ELF-1 (cell line): ENCODE results near the gene TAF4.

Source experiments
- DNase-seq: peaks from one replicate; pipeline ENCODE4 v3.0.0-alpha.2; 2016; ENCODE audit warnings: low read depth, low spot score

Gene TAF4

DNA sequence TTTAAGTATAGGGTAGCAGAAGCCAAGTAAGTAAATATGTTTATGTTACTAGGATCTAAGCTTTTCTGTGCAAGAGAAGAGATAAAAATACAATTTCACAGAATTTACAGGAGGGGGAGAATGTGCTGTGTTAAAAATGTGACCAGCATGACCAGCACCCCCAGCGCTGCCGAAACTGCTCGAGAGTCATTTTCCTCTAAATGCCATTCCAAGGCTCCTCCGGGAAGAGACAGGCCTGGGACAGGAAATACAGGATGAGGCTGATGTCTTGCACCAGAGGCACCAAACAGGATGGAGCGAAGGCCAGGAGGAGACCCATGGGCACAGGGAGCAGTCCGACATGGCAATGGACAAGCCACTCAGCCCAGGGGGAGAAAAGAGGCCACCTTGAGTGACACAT is 21.1 kb downstream of the TAF4 start:
- peak; percentile 18 for DNase-seq

DNA sequence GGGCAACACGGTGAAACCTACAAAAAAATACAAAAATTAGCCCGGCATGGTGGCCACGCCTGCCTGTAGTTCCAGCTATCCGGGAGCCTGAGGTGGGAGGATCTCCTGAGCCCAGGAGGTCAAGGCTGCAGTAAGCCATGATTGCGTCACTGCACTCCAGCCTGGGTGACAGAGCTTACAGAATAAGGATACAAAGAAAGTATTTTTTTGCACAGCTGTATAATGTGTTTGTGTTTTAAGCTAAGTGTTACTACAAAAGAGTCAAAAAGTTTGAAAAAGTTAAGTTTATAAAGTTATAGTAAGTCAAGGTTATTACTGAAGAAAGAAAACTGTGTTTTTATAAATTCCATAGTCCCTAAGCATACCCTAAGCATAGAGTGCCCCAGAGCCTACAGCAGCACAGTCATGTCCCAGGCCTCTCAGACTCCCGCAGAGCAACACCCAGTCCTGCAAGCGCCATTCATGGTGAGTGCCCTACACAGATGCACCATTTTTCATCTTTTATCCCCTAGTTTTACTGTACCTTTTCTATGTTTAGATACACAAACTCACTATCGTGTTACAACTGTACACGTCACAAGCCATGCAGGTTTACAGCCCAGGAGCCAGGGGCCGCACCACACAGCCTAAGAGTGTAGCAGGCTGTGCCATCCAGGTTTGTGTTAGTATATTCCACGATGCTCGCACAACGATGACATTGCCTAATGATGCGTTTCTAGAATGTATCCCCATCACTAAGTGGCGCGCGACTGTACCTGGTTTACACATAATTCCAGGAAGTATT is 22.4 kb downstream of the TAF4 start:
- DNase-seq = no peak

DNA sequence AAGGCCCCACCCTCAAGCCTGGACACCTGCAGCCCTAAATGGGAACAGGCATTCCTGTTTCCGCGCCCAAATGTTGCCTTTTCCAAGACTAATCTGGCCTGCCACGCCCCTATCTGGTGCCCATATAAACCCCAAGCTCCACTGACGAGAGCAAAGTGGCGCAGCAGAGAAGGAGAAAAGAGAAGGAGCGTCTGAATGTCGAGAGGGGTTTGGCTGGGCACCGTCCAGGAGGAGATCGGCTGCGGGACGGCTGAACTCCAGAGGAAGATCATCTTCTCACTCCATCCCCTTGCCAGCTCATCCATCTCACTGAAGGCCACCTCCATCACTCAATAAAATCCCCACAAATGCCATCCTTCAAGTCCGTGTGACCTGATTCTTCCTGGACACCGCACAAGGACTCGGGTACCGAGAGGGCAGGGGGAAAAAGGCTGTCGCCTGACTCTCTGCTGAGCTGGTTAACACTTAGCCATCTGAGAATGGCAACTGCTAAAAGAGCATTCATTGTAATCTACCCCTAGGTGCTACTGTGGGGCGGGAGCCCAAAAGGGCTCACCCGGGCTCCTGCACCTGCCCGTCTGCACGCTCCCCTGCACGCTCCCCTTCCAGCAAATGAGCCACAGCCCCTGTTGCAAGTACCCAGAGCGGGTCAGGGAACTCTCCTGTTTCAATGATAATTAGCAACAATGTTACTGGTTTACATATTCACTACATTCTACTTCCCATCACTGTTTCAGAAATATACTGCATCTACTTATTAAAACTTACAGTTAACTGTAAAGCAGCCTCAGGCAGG is 23.5 kb downstream of the TAF4 start:
- DNase-seq = no peak

DNA sequence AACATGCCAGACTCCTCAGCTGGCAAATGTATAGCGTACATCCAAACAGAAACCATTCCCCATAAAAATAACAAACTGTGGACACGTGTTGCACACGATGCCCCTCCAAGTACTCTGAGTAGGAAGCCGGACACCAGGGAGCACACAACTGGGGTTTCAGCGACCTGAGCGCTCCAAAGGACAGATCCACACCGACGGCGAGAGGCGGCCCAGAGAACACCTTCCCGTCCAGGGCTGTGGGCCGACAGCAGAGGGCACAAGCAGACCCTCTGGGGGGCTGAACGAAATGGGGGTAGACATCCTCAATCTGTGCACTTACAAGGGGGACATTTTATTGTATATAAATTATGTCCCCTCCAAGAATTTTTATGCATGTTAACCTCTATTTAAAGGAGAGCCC is 24.7 kb downstream of the TAF4 start:
- DNase-seq = no peak

DNA sequence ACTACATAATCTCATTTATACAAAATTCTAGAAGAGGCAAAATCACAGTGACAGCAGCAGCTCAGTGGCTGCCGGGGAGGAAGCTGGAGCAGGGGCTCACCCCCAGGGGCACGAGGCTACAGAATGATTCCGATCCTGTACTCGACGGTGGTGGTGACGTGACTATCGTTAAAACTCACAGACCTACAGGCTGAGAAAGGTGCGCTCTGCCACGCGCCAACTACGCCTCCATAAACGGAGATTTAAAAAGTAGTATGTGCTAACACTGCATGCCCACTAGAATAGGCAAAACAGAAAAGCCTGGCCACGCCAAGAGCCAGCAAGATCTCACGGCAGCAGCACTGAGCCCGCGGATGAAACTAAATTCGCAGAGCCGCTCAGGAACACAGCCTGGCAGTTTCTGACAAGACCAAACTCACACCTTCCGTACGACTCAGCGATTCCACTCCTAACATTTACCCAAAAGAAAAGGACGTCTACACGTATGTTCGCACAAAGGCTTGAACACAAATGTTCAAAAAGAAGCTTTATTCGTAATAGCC is 25.2 kb downstream of the TAF4 start:
- no peak for DNase-seq

DNA sequence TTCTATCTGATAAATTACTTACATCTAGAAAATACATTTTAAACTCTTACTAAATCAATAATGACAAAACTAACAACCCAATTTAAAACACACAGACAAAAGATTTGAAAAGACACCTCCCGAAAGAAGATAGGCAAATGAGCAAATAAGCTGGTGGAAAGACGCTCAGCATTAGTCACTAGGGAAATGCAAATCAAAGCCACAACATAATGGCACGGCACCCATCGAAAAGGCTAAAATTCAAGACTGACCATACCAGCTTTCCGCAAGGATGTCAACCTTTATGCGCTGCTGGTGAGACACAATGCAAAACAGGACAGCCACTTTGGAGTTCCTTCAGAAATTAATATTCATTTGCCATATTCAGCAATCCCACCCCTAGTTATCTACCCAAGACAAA is 25.9 kb downstream of the TAF4 start:
- no peak for DNase-seq

DNA sequence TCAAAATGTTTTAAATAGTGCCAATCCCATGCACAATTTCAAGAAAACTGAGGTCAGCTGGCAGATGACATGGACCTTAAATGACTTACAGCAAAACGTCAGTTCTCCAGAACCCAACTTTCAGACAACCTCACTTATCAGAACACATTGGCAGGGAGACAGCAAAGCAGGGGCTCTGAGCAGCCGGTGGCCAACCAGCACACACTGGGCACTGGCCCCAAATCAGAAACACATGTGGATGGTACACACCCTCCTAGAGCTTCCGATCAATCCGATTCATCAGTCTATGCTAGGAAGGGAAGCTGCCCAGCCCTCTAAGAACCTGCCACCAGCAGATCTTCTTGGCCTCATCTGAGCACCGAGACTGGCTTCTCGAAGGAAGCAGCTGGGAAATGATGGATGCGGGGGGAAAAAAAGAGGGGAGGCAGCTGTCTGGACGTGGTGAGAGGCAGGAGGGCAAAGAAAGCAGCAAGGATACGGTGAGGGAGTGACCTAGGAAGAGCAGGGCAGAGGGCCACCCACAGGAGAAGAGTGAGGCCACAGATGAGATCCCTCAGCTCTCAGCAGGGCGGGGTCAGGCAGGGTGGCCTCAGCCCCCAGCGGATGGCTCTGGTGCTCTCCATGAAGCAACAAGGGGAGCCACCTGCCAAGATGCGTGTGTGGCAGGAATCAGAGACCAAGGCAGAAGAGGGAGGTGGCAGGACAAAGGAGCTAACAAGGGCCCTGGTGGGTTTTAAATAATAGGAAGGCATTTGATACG is 32.9 kb downstream of the TAF4 start:
- DNase-seq = no peak

DNA sequence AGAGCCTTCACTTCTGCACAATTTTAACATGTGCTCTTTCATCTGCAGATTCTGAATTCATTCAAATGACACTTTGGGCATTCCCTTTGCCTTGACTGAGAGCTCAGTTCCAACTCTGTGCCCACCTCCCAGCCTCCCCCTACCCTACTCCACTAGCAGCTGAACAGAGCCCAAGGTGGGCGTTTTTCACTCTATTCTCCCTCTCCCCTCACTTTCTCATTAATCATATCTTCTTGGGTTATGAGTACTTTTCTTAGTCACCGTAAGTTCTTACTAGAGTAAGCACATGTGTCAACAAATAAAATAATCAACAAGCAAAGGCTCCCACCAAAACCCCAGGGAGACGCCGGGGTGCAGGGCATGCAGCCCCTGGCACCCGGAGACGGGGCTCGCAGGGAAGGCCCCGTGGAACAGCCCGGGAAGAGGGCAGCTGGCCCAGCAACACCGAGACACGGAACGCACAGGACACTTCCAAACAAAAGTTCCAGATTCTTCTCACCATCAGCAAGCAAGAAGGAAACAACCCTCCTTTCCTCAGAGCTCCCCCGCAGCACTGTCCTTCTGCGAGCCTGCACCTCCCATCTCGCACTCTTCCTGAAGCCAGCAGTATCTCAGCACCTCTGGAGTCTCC is 34.1 kb downstream of the TAF4 start:
- DNase-seq = no peak

DNA sequence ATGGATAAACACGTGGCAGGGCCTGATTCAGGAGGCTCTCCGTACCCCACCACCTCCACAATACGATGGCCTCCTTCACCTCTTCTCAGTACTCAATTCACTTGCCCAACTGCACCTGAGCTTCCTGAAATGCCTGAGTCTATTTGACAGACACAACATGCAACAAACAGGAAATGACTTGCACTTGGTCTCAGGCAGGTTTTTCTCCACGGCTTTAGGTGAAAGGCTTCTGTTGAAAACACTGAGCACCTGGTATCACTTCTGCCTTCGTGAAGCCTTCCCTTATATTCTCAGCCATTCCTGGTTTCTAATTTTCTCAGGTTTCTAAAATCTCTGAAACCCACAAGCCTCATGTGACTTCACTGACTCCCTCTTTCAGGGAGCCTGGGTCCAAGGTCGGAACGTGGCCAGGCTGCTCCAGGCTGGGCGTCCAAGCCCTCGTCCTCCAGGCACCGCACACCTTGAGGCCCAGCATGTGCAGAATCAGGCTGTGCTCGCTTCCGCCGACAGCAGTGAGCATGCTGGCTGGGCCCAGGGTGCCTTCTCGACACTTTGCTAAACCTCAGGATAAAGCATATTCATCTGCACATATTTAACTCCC is 34.7 kb downstream of the TAF4 start:
- no peak for DNase-seq

DNA sequence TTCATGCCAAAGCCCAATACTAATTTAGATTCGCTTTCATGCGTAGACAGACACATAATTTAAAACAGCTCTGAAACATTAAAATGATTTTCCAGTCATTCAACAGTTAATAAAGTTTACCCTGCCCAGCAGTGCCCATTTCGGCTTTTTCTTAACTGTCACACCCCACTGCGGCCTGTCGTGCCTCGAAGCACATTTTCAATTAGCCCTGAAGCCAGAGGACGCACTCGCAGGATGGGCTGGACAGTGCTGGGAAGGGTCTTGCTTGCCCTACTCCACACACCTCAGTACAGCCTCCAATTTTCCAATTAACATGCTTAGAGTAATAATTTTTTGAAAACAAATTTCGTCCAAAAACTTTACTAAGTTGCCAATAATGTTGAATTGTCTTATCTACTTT is 35.3 kb downstream of the TAF4 start:
- no peak for DNase-seq

DNA sequence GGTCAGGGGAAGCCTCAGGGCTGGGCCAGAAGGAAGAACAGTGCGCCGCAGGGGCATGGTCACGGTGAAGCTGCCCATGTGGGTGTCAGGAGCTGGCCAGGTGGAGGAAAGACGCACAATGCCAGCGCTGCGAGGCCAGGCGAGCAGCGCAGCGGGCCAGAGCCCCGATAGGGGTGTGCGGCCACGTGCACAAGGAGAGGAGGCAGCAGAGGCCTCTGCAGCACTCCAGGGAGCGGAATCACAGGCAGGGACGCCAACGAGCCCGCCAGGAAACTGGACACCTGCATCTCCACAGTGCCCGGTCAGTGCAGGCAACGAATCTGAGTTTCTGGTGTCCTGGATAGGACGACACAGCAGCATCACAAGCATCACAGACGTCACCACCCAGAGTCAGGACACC is 35.7 kb downstream of the TAF4 start:
- no peak for DNase-seq

DNA sequence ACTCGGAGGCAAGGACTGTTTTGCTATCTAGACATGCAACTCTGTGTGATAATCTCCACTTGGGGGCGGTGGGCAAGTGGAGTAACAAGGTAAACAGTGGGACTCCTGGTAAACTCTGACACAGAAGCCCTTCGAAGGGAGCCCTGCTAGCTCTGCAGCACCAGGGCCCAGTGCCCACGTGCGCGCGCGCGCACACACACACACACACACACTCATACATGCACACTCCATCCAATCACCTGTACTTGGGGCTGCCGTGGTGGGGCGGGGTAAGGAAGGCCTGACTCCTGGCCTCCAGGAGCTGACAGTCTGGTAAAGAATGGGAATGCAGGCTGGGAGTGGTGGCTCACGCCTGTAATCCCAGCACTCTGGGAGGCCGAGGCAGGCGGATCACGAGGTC is 36.4 kb downstream of the TAF4 start:
- DNase-seq = no peak

DNA sequence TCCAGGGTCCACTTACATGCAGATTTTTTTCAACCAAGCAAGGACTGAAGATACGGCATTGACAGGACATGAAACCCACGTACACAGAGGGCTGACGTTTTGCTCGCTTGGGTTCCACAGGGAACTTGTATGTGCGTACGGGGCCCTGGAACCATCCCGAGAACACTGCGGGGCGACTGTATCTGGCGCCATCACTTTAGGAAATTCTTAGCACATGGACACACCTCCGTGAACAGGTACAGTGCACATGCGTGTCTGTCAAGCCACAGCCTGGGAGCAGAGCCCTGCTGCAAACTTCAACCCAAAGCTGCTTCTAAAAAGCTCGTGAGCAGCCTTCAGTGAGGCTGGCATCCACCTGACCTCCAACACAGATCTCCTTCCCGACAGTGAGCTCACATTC is 37.3 kb downstream of the TAF4 start:
- no peak for DNase-seq

DNA sequence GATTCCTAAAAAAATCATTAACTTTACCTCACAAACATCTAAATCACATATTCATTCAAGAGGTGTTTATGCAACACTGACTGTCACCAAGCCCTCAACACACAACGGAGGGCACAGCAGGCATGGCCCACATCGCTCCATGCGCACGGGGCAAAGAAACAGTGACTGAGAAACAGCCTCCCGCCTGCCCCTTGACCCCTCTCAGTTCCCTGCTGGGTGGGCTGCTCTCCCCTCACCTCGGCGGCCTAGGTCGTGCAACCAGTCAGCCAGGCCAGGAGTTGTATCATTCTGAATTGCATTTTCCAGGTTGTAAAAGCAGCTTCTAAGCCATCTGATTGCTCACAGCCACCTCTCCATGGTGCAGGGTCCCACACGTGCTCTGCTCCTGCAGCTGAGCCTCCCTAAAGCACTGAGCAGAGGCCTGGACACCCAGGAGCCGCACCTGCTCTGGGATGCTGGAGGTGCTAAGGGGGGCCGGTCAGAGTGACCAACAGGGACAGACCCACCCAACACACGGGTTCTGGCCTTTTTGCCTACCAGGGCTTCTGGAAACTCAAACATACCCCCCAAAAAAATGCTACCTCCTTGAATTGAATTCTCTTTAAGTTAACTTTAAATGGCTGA is 37.9 kb downstream of the TAF4 start:
- DNase-seq = no peak

DNA sequence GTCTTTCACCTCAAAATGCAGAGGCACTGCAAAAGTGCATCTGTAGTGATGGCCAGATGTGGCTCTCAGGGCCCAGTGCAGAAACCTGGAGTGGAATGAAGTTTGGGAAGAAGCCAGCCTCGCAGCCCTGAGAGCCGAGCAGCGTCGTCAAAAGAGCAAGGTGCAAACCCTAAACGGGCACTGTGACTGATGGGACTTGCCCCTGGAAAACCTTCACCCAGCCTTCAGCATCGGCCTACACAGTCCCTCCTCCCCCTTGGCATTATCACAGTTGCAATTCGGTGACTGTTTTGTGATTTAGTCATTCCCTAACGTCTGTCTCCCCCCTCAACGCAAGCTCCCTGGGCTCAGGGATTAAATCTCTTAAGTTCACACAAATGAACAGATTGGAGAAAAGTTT is 38.6 kb downstream of the TAF4 start:
- DNase-seq = no peak

DNA sequence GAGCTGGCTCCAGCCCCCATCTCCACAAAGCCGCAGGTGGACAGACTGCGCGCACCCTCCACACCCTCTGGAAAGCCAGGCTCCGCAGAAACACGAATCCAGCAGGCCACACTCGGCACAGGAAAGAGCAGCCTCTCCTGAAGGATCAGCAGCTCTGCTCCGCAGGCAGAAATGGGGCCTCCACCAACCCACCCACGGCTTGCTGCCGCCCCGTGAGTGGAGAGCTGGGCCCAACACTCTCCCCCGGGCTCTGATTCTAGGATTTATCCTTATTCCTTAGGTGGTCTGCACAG is 39.2 kb downstream of the TAF4 start:
- no peak for DNase-seq

DNA sequence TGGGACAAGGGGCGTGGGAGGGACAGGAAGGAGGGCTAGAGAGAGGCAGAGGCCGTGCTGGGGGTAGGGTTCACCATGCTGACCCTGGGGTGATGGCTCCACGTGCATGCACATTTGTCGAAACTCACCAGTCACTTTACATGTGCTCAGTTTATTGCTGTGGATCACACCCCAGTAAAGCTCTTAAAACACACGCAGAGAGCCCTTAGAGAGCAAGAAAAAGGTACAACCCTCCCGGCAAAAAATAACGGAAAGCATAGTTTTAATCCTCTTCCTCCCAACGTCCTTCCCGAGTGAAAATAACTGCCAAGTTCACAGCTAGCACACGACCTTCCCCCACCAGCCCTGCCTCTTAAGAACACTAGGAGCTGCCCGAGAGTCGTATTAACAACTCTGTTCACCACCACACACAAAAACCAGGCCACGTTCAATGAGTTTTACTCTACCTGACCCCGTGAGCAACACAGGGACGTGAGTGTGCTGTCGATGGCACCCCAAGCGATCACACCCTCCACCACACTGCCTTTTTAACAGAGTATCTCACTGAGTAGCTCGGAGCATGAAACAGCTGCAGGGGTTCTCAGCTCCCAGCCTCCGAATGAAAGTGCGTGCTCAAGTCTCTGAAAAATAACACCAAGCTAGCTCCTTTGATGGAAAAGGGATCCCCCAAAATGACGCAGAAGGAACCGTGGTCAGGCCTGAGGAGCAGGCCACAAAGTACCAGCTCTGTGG is 39.7 kb downstream of the TAF4 start:
- no peak for DNase-seq

DNA sequence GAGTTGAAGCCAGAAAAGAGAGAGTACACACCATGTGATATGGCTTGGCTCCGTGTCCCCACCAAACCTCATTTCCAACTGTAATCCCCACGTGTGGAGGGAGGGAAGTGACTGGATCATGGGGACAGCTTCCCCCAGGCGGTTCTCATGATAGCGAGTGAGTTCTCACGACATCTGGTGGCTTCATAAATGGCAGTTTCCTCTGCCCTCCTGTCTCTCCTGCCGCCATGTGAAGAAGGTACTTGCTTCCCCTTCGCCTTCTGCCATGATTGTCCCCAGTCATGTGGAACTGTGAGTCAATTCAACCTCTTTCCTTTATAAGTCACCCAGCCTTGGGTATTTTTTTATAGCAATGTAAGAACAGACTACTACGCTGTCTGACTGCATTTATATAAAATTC is 40.3 kb downstream of the TAF4 start:
- no peak for DNase-seq

DNA sequence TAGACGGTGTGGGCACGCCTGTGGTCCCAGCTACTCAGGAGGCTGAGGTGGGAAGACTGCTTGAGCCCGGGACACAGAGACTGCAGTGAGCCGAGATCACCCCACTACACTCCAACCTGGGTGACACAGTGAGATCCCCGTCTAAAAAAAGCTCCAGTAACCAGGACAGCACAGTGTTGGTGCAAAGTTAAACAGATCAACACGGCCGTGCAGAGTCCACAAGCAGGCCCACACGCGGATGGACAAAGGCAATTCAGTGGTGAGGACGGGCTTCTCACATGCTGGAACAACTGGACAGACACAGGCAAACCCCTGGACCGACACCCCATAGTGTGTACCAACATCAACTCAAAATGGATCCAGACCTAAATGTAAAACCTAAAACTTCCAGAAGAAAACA is 41.7 kb downstream of the TAF4 start:
- DNase-seq = no peak

DNA sequence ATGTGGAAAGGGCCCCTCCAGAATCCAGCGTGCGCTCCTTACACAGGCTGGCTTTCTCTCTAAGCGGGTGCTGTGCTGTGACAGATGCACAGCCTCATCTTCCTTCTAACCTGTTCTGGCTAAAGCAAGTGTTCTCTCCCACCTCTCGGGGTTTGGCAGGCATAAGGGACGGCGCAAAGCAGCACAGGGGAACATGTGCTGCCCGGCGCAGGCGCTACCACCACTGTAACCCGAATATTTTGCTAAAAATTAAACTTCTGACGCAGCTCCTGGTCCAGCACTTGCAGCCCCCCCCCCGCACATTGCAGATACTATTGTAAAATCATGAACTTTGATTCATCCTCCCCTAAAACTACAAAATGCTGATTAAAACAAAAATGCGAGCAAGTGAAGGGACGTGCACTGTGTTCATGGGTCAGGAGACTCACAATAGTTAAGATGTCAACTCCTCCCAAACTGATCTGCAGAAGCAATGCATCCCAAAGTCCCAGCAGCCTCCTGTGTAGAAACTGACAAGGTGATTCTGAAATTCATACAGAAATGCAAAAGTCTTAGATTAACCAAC is 43.0 kb downstream of the TAF4 start:
- DNase-seq = no peak
